Left lung (tissue), 10 donors: ENCODE data around the gene SRRM5. TPM values are rescaled to one million over a fixed set of nuclear protein-coding genes. Genes with fewer than 3 reads are reported as not detected.
"Not testable (repeated sequence)": the region's sequence is repeated elsewhere in the genome, so short reads cannot be mapped to it uniquely, and the experiment has no call there.

ENCODE experiments used
- ATAC-seq: fragments of 200-7000 bp; cut with Tn5 transposase; one replicate; pipeline ENCODE4 v1.9.1; 2020; ENCODE audit warnings: moderate library complexity
- DNase-seq, 4 donors: peaks; one replicate each; pipeline ENCODE4 v3.0.0-alpha.2; 2013 to 2020
- H3K27ac ChIP-seq, 2 donors: fragments of 200-600 bp; sonication (generic) in 1 of 2; one replicate each; pipeline versions ENCODE4 v1.5.0 to v1.8.0; 2020 to 2021
- H3K27me3 ChIP-seq, 2 donors: fragments of 200-600 bp; sonication (generic) in 1 of 2; one replicate each; pipeline versions ENCODE4 v1.5.0 to v1.8.0; 2020 to 2021
- H3K36me3 ChIP-seq, 2 donors: fragments of 200-600 bp; sonication (generic) in 1 of 2; one replicate each; pipeline versions ENCODE4 v1.5.0 to v1.8.0; 2020 to 2021
- H3K4me1 ChIP-seq, 2 donors: fragments of 200-600 bp; one replicate each; pipeline ENCODE4 v1.8.0; 2021
- H3K4me3 ChIP-seq, 2 donors: fragments of 200-600 bp; sonication (generic) in 1 of 2; one replicate each; pipeline versions ENCODE4 v1.5.0 to v1.8.0; 2020 to 2021; ENCODE audit warnings: mild to moderate bottlenecking in 1 of 2
- H3K9me3 ChIP-seq, 2 donors: fragments of 200-600 bp; sonication (generic) in 1 of 2; one replicate each; pipeline versions ENCODE4 v1.5.0 to v1.8.0; 2020 to 2021
- intact Hi-C, 2 donors: fragments of 100-400 bp; cut with DNase I; formaldehyde crosslinking; loops; one replicate each; pipeline versions ENCODE4 v1.11.2 to v1.14.2; 2022
- polyA plus RNA-seq, 6 donors: library from polyadenylated mRNA; unstranded; fragments of 120-200 nt; gene quantifications; one replicate each; pipeline ENCODE4 v1.2.1, GENCODE V29; 2013; ENCODE audit not compliant: insufficient read length in 6 of 6
- total RNA-seq, 2 donors: library from RNA; stranded (reverse); fragmentation: NEBNext Ultra II Directional; extraction: Animal tissue kit (Norgen Biotek cat#: 25700); gene quantifications; one replicate each; pipeline ENCODE4 v1.2.1, GENCODE V29; 2021
- TF ChIP-seq, protein P1 (sequence below), 2 donors: fragments of 200-600 bp; sonication (generic) in 1 of 2; IDR thresholded peaks; one replicate each; pipeline versions ENCODE4 v1.5.0 to v1.8.0; 2021; ENCODE audit warnings: antibody characterized with exemption in 2 of 2
- donor health status: DM: no; HTN: yes; CAD: no.
- donor health status: DM: no; HTN: no; CAD: no.

SRRM5 gene
- total and polyA plus RNA-seq, 8 donors = 0.10 to 2.5 (median 1.7) TPM

DNA sequence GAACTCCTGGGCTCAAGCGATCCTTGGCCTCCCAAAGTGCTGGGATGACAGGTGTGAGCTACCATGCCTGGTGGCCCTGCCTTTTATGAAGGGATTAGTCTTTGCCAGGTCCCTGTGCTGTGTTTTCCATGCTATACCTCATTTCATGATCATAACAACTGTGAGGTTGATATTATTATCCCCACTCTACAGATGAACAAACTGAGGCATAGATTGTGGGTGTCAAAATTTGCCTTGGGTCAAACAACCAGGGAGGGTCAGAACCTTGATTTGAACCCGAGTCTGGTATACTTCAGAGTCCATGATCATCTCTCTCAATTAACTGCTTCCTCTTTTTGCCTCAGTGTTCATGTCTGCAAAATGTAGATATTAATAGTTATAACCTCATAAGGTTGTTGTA, 29.4 kb upstream of the SRRM5 start:
- DNase-seq (no peak), ATAC-seq (no peak)
- intact Hi-C loops = no loop called here
- Histone ChIP-seq H3K4me1 (peaks cover 0 to 21% of the 10 kb centered on the region in 2 donors), H3K4me3 (no peak overlapping the region), H3K27ac (no peak overlapping the region), H3K9me3 (no peaks in the 10 kb centered on the region), H3K36me3 (peaks cover 0 to 11% of the 10 kb centered on the region in 2 donors), H3K27me3 (no peaks in the 10 kb centered on the region)
- TF ChIP-seq, protein P1, sequence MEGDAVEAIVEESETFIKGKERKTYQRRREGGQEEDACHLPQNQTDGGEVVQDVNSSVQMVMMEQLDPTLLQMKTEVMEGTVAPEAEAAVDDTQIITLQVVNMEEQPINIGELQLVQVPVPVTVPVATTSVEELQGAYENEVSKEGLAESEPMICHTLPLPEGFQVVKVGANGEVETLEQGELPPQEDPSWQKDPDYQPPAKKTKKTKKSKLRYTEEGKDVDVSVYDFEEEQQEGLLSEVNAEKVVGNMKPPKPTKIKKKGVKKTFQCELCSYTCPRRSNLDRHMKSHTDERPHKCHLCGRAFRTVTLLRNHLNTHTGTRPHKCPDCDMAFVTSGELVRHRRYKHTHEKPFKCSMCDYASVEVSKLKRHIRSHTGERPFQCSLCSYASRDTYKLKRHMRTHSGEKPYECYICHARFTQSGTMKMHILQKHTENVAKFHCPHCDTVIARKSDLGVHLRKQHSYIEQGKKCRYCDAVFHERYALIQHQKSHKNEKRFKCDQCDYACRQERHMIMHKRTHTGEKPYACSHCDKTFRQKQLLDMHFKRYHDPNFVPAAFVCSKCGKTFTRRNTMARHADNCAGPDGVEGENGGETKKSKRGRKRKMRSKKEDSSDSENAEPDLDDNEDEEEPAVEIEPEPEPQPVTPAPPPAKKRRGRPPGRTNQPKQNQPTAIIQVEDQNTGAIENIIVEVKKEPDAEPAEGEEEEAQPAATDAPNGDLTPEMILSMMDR (IDR thresholded peaks at IDR 0.05) = no peak

DNA sequence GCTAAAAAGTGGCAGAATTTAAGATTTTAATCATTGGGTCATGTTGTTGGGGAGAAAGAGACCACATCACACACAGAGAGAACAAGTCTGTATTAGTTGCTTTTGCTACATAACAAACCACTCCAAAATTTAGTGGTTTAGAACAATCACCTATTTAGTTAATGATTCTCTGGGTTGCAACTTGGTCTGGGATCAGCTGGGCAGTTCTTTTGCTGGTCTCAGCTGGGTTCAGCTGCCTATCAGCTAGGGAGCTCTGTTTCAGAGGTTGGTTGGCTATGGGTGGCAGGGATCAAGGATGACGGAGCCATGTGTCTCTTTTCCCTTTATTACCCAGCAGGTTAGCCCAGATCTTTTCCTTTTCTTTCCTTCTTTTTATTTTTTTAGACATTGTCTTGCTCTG, 27.4 kb upstream of the SRRM5 start:
- Histone ChIP-seq H3K36me3 (peaks cover 0 to 11% of the 10 kb centered on the region in 2 donors), H3K4me1 (peaks cover 0 to 21% of the 10 kb centered on the region in 2 donors), H3K4me3 (no peak overlapping the region), H3K9me3 (no peaks in the 10 kb centered on the region), H3K27me3 (no peaks in the 10 kb centered on the region), H3K27ac (peak overlapping the region in 1 of 2 donors; percentile 0)
- intact Hi-C loops = no loop called here
- ATAC-seq = no peak
- TF ChIP-seq, protein P1 (IDR thresholded peaks at IDR 0.05) = no peak
- DNase-seq = no peak

DNA sequence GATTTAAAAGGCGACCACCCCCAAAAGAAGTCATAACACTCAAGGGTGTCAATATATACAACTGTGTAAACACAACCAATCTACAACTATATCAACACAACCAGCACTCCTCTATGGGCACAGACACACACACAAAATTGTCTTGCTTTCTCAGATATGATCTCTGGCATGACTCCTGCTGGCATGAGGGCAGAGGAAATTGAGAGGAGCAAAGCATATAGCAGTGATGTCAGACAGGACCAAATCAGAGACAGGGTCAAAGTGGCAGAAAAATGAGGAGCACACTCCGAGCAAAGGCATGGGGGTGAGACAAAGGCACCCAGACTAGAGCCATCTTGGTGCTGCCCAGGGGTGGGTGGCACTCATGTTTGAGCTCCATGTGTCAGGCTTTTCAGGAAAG, 25.5 kb upstream of the SRRM5 start:
- Histone ChIP-seq H3K36me3 (peaks cover 0 to 29% of the 10 kb centered on the region in 2 donors), H3K4me3 (no peak overlapping the region), H3K27me3 (no peaks in the 10 kb centered on the region), H3K9me3 (no peaks in the 10 kb centered on the region), H3K4me1 (peaks cover 0 to 7% of the 10 kb centered on the region in 2 donors), H3K27ac (no peak overlapping the region)
- TF ChIP-seq, protein P1 (IDR thresholded peaks at IDR 0.05) = no peak
- intact Hi-C loops = no loop called here
- ATAC-seq (no peak), DNase-seq (no peak)

DNA sequence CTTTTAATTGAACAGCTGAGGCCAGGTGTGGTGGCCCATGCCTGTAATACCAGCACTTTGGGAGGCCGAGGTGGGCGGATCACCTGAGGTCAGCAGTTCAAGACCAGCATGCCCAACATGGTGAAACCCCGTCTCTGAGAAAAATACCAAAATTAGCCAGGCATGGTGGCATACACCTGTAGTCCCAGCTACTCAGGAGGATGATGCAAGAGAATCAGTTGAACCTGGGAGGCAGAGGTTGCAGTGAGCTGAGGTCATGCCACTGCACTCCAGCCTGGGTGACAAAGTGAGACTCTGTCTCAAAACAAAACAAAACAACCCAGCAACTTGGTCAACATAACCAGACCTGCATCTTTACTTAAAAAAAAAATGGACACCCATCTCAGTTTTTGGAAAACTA, 24.9 kb upstream of the SRRM5 start:
- H3K4me1 ChIP-seq, H3K9me3 ChIP-seq, intact Hi-C loops, H3K27me3 ChIP-seq, H3K27ac ChIP-seq, ATAC-seq, DNase-seq, H3K4me3 ChIP-seq: not testable (repeated sequence)
- peaks cover 0 to 36% of the 10 kb centered on the region in 2 donors for H3K36me3 ChIP-seq

DNA sequence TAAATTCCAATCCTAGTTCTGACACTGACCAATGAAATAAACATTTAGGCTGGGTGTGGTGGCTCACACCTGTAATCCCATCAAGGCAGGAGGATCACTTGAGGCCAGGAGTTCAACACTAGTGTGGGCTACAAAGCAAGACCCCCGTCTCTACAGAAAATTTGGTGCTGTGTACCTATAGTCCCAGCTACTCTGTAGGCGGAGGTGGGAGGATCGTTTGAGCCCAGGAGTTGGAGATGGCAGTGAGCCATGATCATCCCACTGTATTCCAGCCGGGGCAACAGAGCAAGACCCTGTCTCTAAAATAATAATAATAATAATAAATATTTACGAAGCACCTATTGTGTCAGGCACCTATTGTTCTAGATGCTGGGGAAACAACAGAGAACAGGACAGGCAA, 22.6 kb upstream of the SRRM5 start:
- no peaks in the 10 kb centered on the region for H3K27me3 ChIP-seq
- TF ChIP-seq, protein P1 (IDR thresholded peaks at IDR 0.05) = no peak
- intact Hi-C loops = no loop called here
- ATAC-seq (no peak), DNase-seq (no peak)
- no peaks in the 10 kb centered on the region for H3K9me3 ChIP-seq
- peaks cover 0 to 57% of the 10 kb centered on the region in 2 donors for H3K36me3 ChIP-seq
- no peak overlapping the region for H3K27ac ChIP-seq
- H3K4me1 ChIP-seq = peaks cover 5 to 9% of the 10 kb centered on the region in 2 donors
- H3K4me3 ChIP-seq = no peak overlapping the region

DNA sequence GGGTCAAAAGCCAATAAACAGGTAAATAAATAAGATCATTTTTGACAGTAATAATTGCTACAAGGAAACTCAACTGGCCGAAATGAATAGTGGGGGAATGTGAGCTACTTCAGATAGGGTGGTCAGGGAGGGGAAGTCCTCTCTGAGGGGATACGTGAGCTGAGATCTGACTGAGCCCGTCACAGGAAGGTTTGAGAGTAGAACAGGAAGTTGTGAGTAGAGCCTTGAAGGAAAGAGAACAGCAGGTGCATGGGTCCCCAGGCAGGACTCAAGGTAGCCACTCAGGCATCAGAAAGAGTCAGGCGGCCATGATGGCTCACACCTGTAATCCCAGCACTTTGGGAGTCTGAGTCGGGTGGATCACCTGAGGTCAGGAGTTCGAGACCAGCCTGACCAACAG, 22.2 kb upstream of the SRRM5 start:
- TF ChIP-seq, protein P1 (IDR thresholded peaks at IDR 0.05) = no peak
- H3K27ac ChIP-seq = no peak overlapping the region
- H3K36me3 ChIP-seq = peaks cover 0 to 57% of the 10 kb centered on the region in 2 donors
- H3K4me1 ChIP-seq = peaks cover 9 to 13% of the 10 kb centered on the region in 2 donors
- no peaks in the 10 kb centered on the region for H3K9me3 ChIP-seq
- intact Hi-C loops = no loop called here
- H3K4me3 ChIP-seq = no peak overlapping the region
- ATAC-seq (no peak), DNase-seq (no peak)
- H3K27me3 ChIP-seq = no peaks in the 10 kb centered on the region
